Iris pigment epithelial cell (primary cell): ENCODE data around the gene PRPF40A.

Experiments used
- DNase-seq: peaks from one replicate; pipeline ENCODE4 v3.0.0-alpha.2; 2011; ENCODE audit warnings: low read depth

PRPF40A gene

GRCh38 chr2:152618193-152618564 is 99.1 kb downstream of the PRPF40A start:
- DNase-seq: no peak

GRCh38 chr2:152617456-152618192 is 99.6 kb downstream of the PRPF40A start:
- DNase-seq: no peak

- DNase-seq: no peak
These were observed 102.1 kb downstream of the PRPF40A start for GRCh38 chr2:152615177-152615576.

GRCh38 chr2:152613235-152613634 is 104.0 kb downstream of the PRPF40A start:
- peak; percentile 25 for DNase-seq

- DNase-seq: peak; percentile 90
These were observed 105.6 kb downstream of the PRPF40A start for GRCh38 chr2:152611458-152612231.

GRCh38 chr2:152609699-152610098 is 107.6 kb downstream of the PRPF40A start:
- no peak for DNase-seq

GRCh38 chr2:152609154-152609553 is 108.1 kb downstream of the PRPF40A start:
- DNase-seq: no peak

- DNase-seq: no peak
These were observed 109.4 kb downstream of the PRPF40A start for GRCh38 chr2:152607793-152608300.

- DNase-seq: no peak
These were observed 110.3 kb downstream of the PRPF40A start for GRCh38 chr2:152606941-152607340.

- DNase-seq: no peak
These were observed 111.2 kb downstream of the PRPF40A start for GRCh38 chr2:152606081-152606480.

GRCh38 chr2:152603166-152603565 is 114.1 kb downstream of the PRPF40A start:
- no peak for DNase-seq

GRCh38 chr2:152602750-152603149 is 114.5 kb downstream of the PRPF40A start:
- DNase-seq: no peak
